Neutrophil (primary cell): ENCODE measurements around the gene CDK2AP2.
"Not testable (repeated sequence)": the region's sequence is repeated elsewhere in the genome, so short reads cannot be mapped to it uniquely, and the experiment has no call there.

Experiments used
- H3K27ac ChIP-seq: fragments of 200-600 bp; sonication (generic); 2 replicates; pipeline ENCODE4 v1.5.1; 2016; ENCODE audit warnings: mild to moderate bottlenecking, moderate library complexity
- H3K27me3 ChIP-seq: fragments of 200-600 bp; sonication (generic); 2 replicates; pipeline ENCODE4 v1.6.0; 2016; ENCODE audit warnings: mild to moderate bottlenecking
- H3K36me3 ChIP-seq: fragments of 200-600 bp; sonication (generic); 2 replicates; pipeline ENCODE4 v1.5.1; 2017
- H3K4me1 ChIP-seq, 2 experiments: fragments of 200-600 bp in 1 of 2; sonication (generic) in 1 of 2; 1 replicate in 1 of 2; 2 replicates in 1 of 2; pipeline versions ENCODE4 v1.5.1 to v1.6.1; 2013 to 2016; ENCODE audit warnings: low read depth in 1 of 2, low read length in 1 of 2, mild to moderate bottlenecking in 1 of 2, moderate library complexity in 1 of 2; ENCODE audit not compliant: control insufficient read depth in 1 of 2, insufficient read depth in 1 of 2
- H3K4me3 ChIP-seq, 2 experiments: fragments of 200-600 bp in 1 of 2; sonication (generic) in 1 of 2; 1 replicate in 1 of 2; 2 replicates in 1 of 2; pipeline ENCODE4 v1.5.1; 2013 to 2016; ENCODE audit warnings: low read depth in 1 of 2, low read length in 1 of 2, mild to moderate bottlenecking in 1 of 2, moderate library complexity in 1 of 2
- H3K9me3 ChIP-seq: fragments of 200-600 bp; sonication (generic); 2 replicates; pipeline ENCODE4 v1.5.1; 2016
- CTCF ChIP-seq: fragments of 200-600 bp; sonication (generic); IDR thresholded peaks from 2 replicates; pipeline ENCODE4 v1.5.1; 2016; ENCODE audit warnings: antibody characterized with exemption

CDK2AP2 gene

GRCh38 chr11:67507864-67508485 is at the start of gene CDK2AP2:
Gene CDK2AP2 (minus strand): TSS chr11:67508162. CDS start chr11:67508082, 80 bp downstream.
- peak; percentile 13 for TF ChIP-seq CTCF
- peaks cover 40% of the 10 kb centered on the region for H3K27me3 ChIP-seq
- peak within 1 kb of the TSS; percentile 92 for H3K27ac ChIP-seq
- H3K4me1 ChIP-seq: peaks cover 46% of the 10 kb centered on the region in 2 experiments
- H3K4me3 ChIP-seq: peak within 1 kb of the TSS; percentile 79 to 100
- H3K36me3 ChIP-seq: peaks cover 2% of the 10 kb centered on the region
- H3K9me3 ChIP-seq: no peaks in the 10 kb centered on the region

GRCh38 chr11:67556244-67556643 is 48.3 kb upstream of the CDK2AP2 start:
- no peaks in the 10 kb centered on the region for H3K36me3 ChIP-seq

GRCh38 chr11:67551697-67552096 is 43.7 kb upstream of the CDK2AP2 start:
- not testable (repeated sequence) for H3K27me3 ChIP-seq, H3K9me3 ChIP-seq, H3K4me1 ChIP-seq, H3K27ac ChIP-seq, H3K36me3 ChIP-seq, H3K4me3 ChIP-seq

More at GRCh38 chr11:67556244-67556643, 48.3 kb upstream of the CDK2AP2 start:
- Histone ChIP-seq H3K27ac (no peak overlapping the region), H3K4me3 (no peak overlapping the region), H3K9me3 (no peaks in the 10 kb centered on the region), H3K4me1 (no peaks in the 10 kb centered on the region), H3K27me3 (no peaks in the 10 kb centered on the region)
- no peak for TF ChIP-seq CTCF

- no peak overlapping the region for H3K4me3 ChIP-seq
- no peak for TF ChIP-seq CTCF
- H3K36me3 ChIP-seq: no peaks in the 10 kb centered on the region
- H3K4me1 ChIP-seq: no peaks in the 10 kb centered on the region
- H3K9me3 ChIP-seq: no peaks in the 10 kb centered on the region
- no peak overlapping the region for H3K27ac ChIP-seq
- H3K27me3 ChIP-seq: no peaks in the 10 kb centered on the region
Observed at GRCh38 chr11:67551127-67551526, 43.2 kb upstream of the CDK2AP2 start.

- Histone ChIP-seq H3K9me3 (no peaks in the 10 kb centered on the region), H3K4me1 (no peaks in the 10 kb centered on the region), H3K4me3 (no peak overlapping the region), H3K36me3 (no peaks in the 10 kb centered on the region), H3K27me3 (no peaks in the 10 kb centered on the region), H3K27ac (no peak overlapping the region)
- TF ChIP-seq CTCF: no peak
Observed at GRCh38 chr11:67548555-67549110, 40.7 kb upstream of the CDK2AP2 start.

- not testable (repeated sequence) for H3K4me1 ChIP-seq, H3K9me3 ChIP-seq, H3K27ac ChIP-seq, H3K4me3 ChIP-seq, H3K36me3 ChIP-seq, H3K27me3 ChIP-seq
Observed at GRCh38 chr11:67548112-67548511, 40.1 kb upstream of the CDK2AP2 start.
